Epithelial cell of umbilical artery (primary cell): ENCODE results near the gene SEMA4B. TPM values are rescaled to one million over a fixed set of nuclear protein-coding genes. Genes with fewer than 3 reads are reported as not detected.

Experiments
- total RNA-seq: library from RNA; depleted of rRNA; stranded (reverse); fragments of >200 nt; gene quantifications from 2 replicates; pipeline ENCODE4 v1.2.3, GENCODE V29; 2014

Gene SEMA4B, protein sequence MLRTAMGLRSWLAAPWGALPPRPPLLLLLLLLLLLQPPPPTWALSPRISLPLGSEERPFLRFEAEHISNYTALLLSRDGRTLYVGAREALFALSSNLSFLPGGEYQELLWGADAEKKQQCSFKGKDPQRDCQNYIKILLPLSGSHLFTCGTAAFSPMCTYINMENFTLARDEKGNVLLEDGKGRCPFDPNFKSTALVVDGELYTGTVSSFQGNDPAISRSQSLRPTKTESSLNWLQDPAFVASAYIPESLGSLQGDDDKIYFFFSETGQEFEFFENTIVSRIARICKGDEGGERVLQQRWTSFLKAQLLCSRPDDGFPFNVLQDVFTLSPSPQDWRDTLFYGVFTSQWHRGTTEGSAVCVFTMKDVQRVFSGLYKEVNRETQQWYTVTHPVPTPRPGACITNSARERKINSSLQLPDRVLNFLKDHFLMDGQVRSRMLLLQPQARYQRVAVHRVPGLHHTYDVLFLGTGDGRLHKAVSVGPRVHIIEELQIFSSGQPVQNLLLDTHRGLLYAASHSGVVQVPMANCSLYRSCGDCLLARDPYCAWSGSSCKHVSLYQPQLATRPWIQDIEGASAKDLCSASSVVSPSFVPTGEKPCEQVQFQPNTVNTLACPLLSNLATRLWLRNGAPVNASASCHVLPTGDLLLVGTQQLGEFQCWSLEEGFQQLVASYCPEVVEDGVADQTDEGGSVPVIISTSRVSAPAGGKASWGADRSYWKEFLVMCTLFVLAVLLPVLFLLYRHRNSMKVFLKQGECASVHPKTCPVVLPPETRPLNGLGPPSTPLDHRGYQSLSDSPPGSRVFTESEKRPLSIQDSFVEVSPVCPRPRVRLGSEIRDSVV
- 10.5 and 11.0 TPM in 2 replicates for total RNA-seq

DNA sequence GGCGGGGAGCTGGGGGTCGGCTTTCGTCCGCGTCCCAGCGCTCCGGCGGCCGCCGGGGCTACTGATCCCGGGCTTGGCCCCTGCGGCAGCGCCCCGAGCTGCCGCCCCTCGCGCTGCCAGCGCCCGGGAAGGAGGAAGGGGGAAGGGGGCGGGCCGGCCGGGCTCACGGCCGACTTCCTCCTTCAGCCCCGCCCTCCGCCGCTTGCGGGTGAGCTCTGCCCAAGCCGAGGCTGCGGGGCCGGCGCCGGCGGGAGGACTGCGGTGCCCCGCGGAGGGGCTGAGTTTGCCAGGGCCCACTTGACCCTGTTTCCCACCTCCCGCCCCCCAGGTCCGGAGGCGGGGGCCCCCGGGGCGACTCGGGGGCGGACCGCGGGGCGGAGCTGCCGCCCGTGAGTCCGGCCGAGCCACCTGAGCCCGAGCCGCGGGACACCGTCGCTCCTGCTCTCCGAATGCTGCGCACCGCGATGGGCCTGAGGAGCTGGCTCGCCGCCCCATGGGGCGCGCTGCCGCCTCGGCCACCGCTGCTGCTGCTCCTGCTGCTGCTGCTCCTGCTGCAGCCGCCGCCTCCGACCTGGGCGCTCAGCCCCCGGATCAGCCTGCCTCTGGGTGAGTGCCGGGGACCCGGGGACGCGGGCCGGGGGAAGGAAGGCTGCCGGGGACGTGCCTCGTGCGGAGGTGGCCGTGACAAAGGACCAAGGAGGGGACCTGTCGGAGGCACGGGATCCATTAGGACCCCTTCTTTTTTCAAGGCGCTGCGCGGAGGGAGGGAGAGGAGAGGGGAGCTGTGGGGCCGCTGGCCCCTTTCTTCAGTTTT is at the start of gene SEMA4B:
Gene SEMA4B, plus strand, starts transcription at position 201 of the 814 bp plus-strand sequence. Its CDS starts 249 bp downstream, at position 450.

DNA sequence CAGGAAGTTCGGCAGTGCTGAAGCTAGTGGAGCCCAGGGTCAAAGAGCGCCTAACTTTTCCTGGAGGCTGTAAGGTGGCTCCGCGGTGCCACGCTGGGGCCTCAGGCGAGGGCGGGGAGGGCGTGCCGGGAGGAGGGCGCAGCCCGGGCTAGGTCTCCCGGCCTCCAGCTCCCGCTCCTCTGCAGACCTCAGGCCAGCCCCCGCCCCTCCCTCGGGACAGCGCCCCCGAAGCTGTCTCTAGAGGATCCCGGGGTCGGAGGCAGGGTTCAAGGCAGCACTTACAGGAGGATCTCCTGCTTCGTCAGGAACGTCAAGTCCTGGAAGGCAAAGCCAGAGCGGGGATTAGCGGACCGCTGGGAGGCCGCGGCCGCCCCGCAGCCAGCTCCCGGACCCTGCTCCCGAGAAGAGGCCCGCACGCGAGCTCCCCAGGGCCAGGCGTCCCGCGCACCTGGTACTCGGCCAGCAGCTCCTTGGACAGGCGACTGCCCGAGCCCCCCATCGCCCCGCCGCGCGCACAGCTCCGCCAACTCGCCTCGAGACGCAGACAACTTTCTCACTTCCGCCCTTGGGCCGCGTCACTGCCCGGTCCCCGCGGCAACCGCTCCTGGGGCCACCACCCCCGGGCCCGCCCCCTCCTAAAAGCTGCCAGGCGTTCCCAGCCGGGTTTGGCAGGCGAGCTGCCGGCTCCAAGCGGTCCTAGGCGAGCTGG is 32.4 kb downstream of the SEMA4B start, which contains the start of gene CIB1:
Gene CIB1, minus strand, starts transcription at position 555 of the 709 bp plus-strand sequence. Its CDS starts 56 bp downstream, at position 499.

DNA sequence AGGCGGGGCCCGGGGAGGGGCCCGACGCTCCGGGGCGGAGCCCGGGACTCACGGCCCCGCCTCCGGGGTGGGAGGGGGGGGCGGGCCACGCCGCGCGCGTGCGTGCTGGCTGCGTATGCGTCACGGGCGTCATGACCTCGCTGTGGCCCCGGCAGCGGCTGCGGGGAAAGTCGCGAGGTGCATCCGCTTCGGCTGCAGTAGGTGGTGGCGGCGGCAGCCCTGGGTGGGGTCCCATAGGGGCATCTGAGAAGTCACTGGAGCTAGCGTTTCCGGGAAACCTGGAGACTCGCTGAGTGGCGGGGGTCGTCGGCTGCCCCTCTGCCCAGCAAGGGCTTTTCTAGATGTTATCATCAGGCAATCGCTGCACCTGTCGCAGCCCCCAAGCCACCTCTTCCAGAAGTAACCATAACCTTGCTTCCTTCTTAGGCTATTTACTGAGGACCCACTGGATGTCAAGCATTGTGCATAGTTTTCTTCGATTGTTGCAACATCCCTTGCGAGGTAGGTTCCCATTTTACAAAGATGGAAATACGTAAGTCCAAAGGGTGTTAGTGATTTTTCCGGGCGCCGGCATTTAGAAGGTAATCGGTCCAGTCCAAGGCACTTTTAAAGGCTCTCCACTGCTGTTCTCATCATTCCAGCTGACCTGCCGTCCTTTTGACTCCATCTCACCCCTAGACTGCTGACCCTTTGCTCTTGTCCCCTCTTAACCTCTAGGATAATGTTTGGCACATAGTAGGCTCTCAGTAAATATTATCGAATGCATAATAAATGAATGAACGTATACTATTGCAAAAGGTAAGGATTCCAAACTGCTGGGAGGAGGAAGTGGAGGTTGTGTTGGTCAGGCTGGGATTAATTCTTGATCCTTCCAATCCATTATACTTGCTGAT is 33.2 kb downstream of the SEMA4B start, which contains the start of gene GDPGP1:
Gene GDPGP1, plus strand, starts transcription at position 114 of the 893 bp plus-strand sequence. CDS start 6,700 bp downstream, outside the sequence.

DNA sequence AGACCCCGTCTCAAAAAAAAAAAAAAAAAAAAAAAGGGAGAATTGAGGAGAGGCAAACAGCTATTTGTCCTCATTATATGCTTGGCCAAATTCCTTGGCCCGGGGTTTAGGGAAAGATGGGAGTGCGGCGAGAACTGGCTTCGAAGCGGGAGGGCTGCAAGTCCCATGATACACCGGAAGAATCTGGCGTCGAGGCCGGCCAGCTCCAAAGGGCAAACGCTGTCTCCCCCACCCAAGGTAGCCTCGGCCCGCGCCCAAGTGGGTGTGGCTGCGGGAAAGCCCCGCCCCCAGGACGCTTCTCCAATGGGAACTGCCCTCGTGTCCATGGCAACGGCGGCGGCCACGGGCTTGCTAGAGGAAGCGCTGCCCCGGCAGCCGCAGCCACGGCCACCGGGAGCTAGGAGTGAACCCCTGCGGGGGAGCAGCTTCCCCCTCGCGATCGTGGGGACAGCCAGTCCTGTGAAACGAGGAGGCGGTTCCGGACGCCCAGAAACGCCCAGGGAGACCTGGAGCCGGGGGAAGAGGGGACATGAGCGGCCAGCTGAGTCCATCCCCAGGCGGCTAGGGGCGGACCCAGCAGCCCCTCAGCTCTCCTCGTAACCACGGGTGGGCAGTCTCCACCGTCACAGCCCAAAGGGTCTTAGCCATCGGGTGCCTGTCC is 48.2 kb downstream of the SEMA4B start, which contains the start of gene TTLL13:
Gene TTLL13, plus strand, starts transcription at position 354 of the 661 bp plus-strand sequence. CDS start 1,075 bp downstream, outside the sequence.

DNA sequence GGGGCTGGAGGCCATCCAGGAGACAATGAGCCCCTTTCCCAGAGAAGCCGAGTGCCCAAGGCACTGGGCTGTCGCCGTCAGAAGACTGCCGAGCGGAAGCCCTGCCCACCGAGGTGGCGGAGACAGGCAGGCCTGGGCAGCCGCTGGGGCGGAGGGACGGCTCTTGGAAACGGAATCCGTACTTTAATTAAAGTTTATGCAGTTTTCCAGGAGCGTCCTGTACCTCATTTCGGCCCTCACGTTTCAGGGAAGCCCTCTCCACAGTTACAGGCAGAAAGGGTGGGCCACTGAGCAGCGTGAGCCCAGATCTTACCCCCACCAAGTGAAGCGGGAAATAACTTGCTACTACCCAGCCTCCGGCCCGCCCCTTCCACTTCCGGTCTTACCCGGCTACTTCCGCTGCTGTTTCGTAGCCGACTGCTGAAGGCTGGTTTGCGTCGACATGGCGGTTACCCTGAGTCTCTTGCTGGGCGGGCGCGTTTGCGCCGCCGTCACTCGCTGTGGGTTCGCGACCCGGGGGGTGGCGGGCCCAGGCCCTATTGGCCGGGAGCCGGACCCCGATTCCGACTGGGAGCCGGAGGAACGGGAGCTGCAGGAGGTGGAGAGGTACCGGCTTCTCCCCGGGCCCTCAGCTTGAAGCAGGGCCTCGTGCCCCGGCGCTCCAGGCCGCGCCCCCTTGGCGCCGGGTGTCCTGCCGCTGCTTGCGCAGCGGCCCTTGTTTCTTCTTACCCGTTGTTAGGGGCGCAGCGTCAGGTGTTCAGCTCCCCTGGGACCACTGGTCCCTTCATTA is 64.3 kb downstream of the SEMA4B start, which contains the start of gene NGRN:
Gene NGRN, plus strand, starts transcription at position 402 of the 790 bp plus-strand sequence. Its CDS starts 41 bp downstream, at position 443.

Other genes starting within 250 kb of the SEMA4B start
- 7.4 and 12.3 TPM in 2 replicates for gene ZNF710, start 200.0 kb upstream of the SEMA4B start, total RNA-seq
- 65.4 and 130 TPM in 2 replicates for gene IDH2, start 98.9 kb upstream of the SEMA4B start, total RNA-seq
- gene CIB1, start 32.6 kb downstream of the SEMA4B start, total RNA-seq: 13.7 and 61.7 TPM in 2 replicates
- gene GDPGP1, start 32.9 kb downstream of the SEMA4B start, total RNA-seq: 7.8 and 8.8 TPM in 2 replicates
- gene TTLL13, start 48.2 kb downstream of the SEMA4B start, total RNA-seq: 0.15 TPM in 1 of 2 replicates, not detected in the other
- 53.5 and 77.3 TPM in 2 replicates for gene NGRN, start 64.3 kb downstream of the SEMA4B start, total RNA-seq
- gene ZNF774, start 151.0 kb downstream of the SEMA4B start, total RNA-seq: 0.97 and 3.8 TPM in 2 replicates
- 108 and 176 TPM in 2 replicates for gene IQGAP1, start 186.9 kb downstream of the SEMA4B start, total RNA-seq